ENCODE data around the gene SASS6. TPM values are rescaled to one million over a fixed set of nuclear protein-coding genes. Genes with fewer than 3 reads are reported as not detected.

SASS6 gene
- polyA plus RNA-seq, 1 of the 3 experiments (the other 2 are of a cell fraction): 0.48 TPM

- H3F3A ChIP-seq (replicated peaks; ENCODE audit: insufficient read depth): no peaks in the 10 kb centered on the region
- no peaks in the 10 kb centered on the region for H3K9me3 ChIP-seq
- TF ChIP-seq ELF1 (IDR thresholded peaks at IDR 0.05): no peak
- TF ChIP-seq GABPA (IDR thresholded peaks at IDR 0.05; ENCODE audit: low read depth): no peak
- TF ChIP-seq EP300 (IDR thresholded peaks at IDR 0.05; ENCODE audit: borderline replicate concordance in 1 of 2, low read depth in 1 of 2, low read length in 1 of 2): no peak
- TF ChIP-seq POLR2AphosphoS5 (IDR thresholded peaks at IDR 0.05; ENCODE audit: low read depth, low read length): no peak
- no peak for TF ChIP-seq SMC3 (IDR thresholded peaks at IDR 0.05; ENCODE audit: low read depth, low read length)
- no peak for TF ChIP-seq TCF12 (IDR thresholded peaks at IDR 0.05)
- no peak overlapping the region for H3K4me3 ChIP-seq (ENCODE audit: low read depth in 2 of 2, low read length in 1 of 2)
- no peaks in the 10 kb centered on the region for H3K79me2 ChIP-seq (ENCODE audit: insufficient read depth)
- H3K4me1 ChIP-seq (ENCODE audit: control insufficient read depth in 1 of 2, insufficient read depth in 2 of 2, low read depth in 1 of 2, low read length in 1 of 2): no peaks in the 10 kb centered on the region
- ChIA-PET CTCF (interaction anchor here (0.6 to 0.8 kb wide), 2 partner anchors 25 to 378 kb away, joined by 3 read pairs; no protein-coding TSS in a partner anchor), POLR2A (no interaction called here)
- 100% methylated on average over 1 of the region's 1 CpG for WGBS (ENCODE audit: low lambda C conversion rate)
- H3K27me3 ChIP-seq (ENCODE audit: insufficient read depth): no peaks in the 10 kb centered on the region
- no peaks in the 10 kb centered on the region for H4K20me1 ChIP-seq (ENCODE audit: insufficient read depth)
- no peak overlapping the region for H3K27ac ChIP-seq (ENCODE audit: low read depth in 2 of 2, low read length in 1 of 2)
- H3K9ac ChIP-seq: no peak overlapping the region
- peaks cover 49 to 71% of the 10 kb centered on the region in 2 experiments for H3K36me3 ChIP-seq (replicated peaks in 1 of 2; ENCODE audit: control insufficient read depth in 1 of 2, insufficient read depth in 2 of 2, low read length in 1 of 2)
- H2AFZ ChIP-seq (ENCODE audit: low read depth): no peak overlapping the region
- H3K9me2 ChIP-seq: no peaks in the 10 kb centered on the region
- no peak overlapping the region for H3K4me2 ChIP-seq
- no peak for DNase-seq
Observed at GRCh38 chr1:100065183-100065968, 67.4 kb downstream of the SASS6 start.

- ChIA-PET POLR2A (no interaction called here), CTCF (no interaction called here)
- Histone ChIP-seq H3K27me3 (ENCODE audit: insufficient read depth) (no peaks in the 10 kb centered on the region), H3K4me3 (ENCODE audit: low read depth in 2 of 2, low read length in 1 of 2) (no peak overlapping the region), H3K9ac (no peak overlapping the region), H4K20me1 (ENCODE audit: insufficient read depth) (no peaks in the 10 kb centered on the region), H3K27ac (ENCODE audit: low read depth in 2 of 2, low read length in 1 of 2) (no peak overlapping the region), H3K36me3 (replicated peaks in 1 of 2; ENCODE audit: control insufficient read depth in 1 of 2, insufficient read depth in 2 of 2, low read length in 1 of 2) (peaks cover 38 to 53% of the 10 kb centered on the region in 2 experiments), H3K9me2 (no peaks in the 10 kb centered on the region), H3K4me2 (no peak overlapping the region), H3F3A (replicated peaks; ENCODE audit: insufficient read depth) (no peaks in the 10 kb centered on the region), H3K9me3 (no peaks in the 10 kb centered on the region), H2AFZ (ENCODE audit: low read depth) (no peak overlapping the region), H3K4me1 (ENCODE audit: control insufficient read depth in 1 of 2, insufficient read depth in 2 of 2, low read depth in 1 of 2, low read length in 1 of 2) (no peaks in the 10 kb centered on the region), H3K79me2 (ENCODE audit: insufficient read depth) (peaks cover 14% of the 10 kb centered on the region)
- 96% methylated on average over 3 of the region's 3 CpGs for WGBS (ENCODE audit: low lambda C conversion rate)
- TF ChIP-seq POLR2AphosphoS5 (IDR thresholded peaks at IDR 0.05; ENCODE audit: low read depth, low read length) (no peak), MEF2A (IDR thresholded peaks at IDR 0.05; ENCODE audit: borderline replicate concordance, low read depth) (no peak), USF1 (IDR thresholded peaks at IDR 0.05; ENCODE audit: borderline replicate concordance, low read depth) (no peak), JUND (IDR thresholded peaks at IDR 0.05) (no peak), EP300 (IDR thresholded peaks at IDR 0.05; ENCODE audit: borderline replicate concordance in 1 of 2, low read depth in 1 of 2, low read length in 1 of 2) (no peak), SMC3 (IDR thresholded peaks at IDR 0.05; ENCODE audit: low read depth, low read length) (no peak), CHD2 (IDR thresholded peaks at IDR 0.05; ENCODE audit: low read length, partially characterized antibody) (no peak), FOXJ3 (CRISPR knock-in tag; IDR thresholded peaks at IDR 0.05) (no peak), IRF3 (IDR thresholded peaks at IDR 0.05; ENCODE audit: low read depth, low read length) (no peak), TCF12 (IDR thresholded peaks at IDR 0.05) (no peak), EZH2phosphoT487 (IDR thresholded peaks at IDR 0.05; ENCODE audit: borderline replicate concordance, low read depth) (no peak), NRF1 (IDR thresholded peaks at IDR 0.05; ENCODE audit: low read depth, low read length) (no peak), PBX3 (IDR thresholded peaks at IDR 0.05) (no peak), USF2 (IDR thresholded peaks at IDR 0.05; ENCODE audit: borderline replicate concordance, low read depth, low read length) (no peak), GABPA (IDR thresholded peaks at IDR 0.05; ENCODE audit: low read depth) (no peak)
- DNase-seq: no peak
Observed at GRCh38 chr1:100061681-100062080, 71.0 kb downstream of the SASS6 start.
